ENCODE measurements around the gene KLRF2.

KLRF2 gene

DNA sequence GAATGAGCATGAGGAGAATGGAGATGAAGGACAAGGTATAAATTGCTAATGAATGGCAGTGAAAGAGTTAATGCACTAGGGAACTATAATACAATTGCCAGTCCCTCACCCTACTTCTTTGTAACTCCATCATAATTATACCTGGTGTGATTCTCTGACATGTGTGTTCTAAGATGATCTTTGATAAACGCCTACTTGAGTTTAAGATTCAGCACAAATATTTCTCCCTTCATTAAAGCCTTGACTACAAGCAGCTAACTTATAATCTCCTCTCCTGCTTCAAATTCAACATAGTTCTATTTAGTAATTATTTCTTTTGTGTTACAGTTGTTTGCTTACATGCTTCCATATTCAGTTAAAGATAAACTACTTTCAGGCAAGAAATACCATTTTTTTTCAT, 60.5 kb downstream of the KLRF2 start:
- no peak for DNase-seq

DNA sequence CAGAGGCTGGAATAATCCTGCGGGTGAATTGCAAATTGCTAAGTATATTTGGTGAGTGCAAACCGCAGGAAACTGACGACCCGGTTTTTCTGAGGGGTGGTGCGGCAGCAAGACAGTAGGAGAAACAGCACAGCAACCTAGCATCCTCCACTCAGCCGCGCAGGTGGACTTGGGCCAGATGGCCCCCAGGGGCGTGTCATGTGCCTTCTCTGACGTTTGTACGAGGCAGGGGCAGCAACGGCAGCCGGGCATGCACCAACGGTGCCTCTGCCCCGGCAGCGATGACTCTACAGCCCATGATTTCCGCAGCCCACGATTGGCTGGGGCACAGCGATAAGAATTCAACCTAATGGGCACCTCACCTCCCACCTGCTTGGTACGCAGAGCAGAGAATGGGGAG, 62.0 kb downstream of the KLRF2 start:
- DNase-seq = no peak

DNA sequence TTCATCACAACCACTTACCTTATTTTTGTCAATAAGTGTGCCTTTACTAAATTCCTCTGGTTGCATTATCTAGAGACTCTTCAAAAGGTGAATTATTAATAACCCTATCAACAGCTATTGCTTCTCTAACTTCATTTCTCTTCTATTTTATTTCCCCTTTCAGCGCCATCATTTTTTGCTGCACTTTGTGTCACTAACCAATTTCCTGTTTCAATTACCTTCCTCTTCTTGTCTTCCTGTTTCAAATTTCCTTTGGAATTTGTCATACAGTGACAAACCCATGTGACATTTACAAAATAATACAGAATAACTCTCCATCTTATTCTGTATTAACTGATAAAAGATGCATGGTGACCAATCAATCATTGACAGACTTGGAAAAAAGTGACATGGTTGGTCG, 63.1 kb downstream of the KLRF2 start:
- no peak for DNase-seq
